Measurements from ENCODE around the gene FMO4. TPM values are rescaled to one million over a fixed set of nuclear protein-coding genes. Genes with fewer than 3 reads are reported as not detected.

The FMO4 gene
- total and polyA plus RNA-seq, 2 experiments from 2014 or later, result 3.1 to 3.4 TPM

- no peak overlapping the region for H2AFZ ChIP-seq
- no peak overlapping the region for H3K4me2 ChIP-seq
- H3K27me3 ChIP-seq (ENCODE audit: insufficient read depth), result no peaks in the 10 kb centered on the region
- H3K79me2 ChIP-seq (replicated peaks; ENCODE audit: insufficient read depth), result no peaks in the 10 kb centered on the region
- ATAC-seq, result no peak
- TF ChIP-seq CREB1 (CRISPR knock-in tag; IDR thresholded peaks at IDR 0.05; ENCODE audit: low read depth), result no peak
- TF ChIP-seq POLR2AphosphoS5 (IDR thresholded peaks at IDR 0.05; ENCODE audit: low read depth), result no peak
- TF ChIP-seq ZNF114 (CRISPR knock-in tag; IDR thresholded peaks at IDR 0.05), result no peak
- TF ChIP-seq ZNF462 (CRISPR knock-in tag; IDR thresholded peaks at IDR 0.05), result no peak
- TF ChIP-seq REST (IDR thresholded peaks at IDR 0.05; ENCODE audit: unreplicated experiment), result no peak
- TF ChIP-seq EZH2 (IDR thresholded peaks at IDR 0.05; ENCODE audit: low read depth, unreplicated experiment), result no peak
- no peak for TF ChIP-seq EZH2phosphoT487 (IDR thresholded peaks at IDR 0.05; ENCODE audit: unreplicated experiment)
- no peak for TF ChIP-seq STAT1 (IDR thresholded peaks at IDR 0.05; ENCODE audit: unreplicated experiment)
- no peak for TF ChIP-seq JUNB (IDR thresholded peaks at IDR 0.05; ENCODE audit: unreplicated experiment)
- TF ChIP-seq ZNF331 (CRISPR knock-in tag; IDR thresholded peaks at IDR 0.05; ENCODE audit: low read depth), result no peak
- TF ChIP-seq NANOG (IDR thresholded peaks at IDR 0.05; ENCODE audit: borderline replicate concordance), result no peak
- TF ChIP-seq CTCF (conservative IDR thresholded peaks at IDR 0.05; ENCODE audit: low read depth in 2 of 2), result no peak
- H3K27ac ChIP-seq (ENCODE audit: low read depth), result no peak overlapping the region
- no peaks in the 10 kb centered on the region for H3F3A ChIP-seq (replicated peaks; ENCODE audit: low read depth)
- Mint-ChIP-seq H3K27me3 (ENCODE audit: insufficient read depth, low read depth, poor library complexity) (no peaks in the 10 kb centered on the region), H3K27ac (peak overlapping the region; percentile 57; the same call in 1 of the 2 replicates), H3K4me1 (peaks cover 17% of the 10 kb centered on the region), H3K9me3 (no peaks in the 10 kb centered on the region), H3K4me3 (no peak overlapping the region), H3K36me3 (ENCODE audit: low read depth) (0 out of 3 replicates have a peak, but pooled peaks cover 3% of the 10 kb centered on the region)
- peaks cover 15% of the 10 kb centered on the region for H3K9me2 ChIP-seq (ENCODE audit: insufficient read depth)
- no peak for DNase-seq (ENCODE audit: low spot score)
- peaks cover 8% of the 10 kb centered on the region; the same call in 1 of the 2 replicates for H3K4me1 ChIP-seq (ENCODE audit: insufficient read depth)
- no peaks in the 10 kb centered on the region for H3K36me3 ChIP-seq (ENCODE audit: insufficient read depth)
- H4K20me1 ChIP-seq (replicated peaks; ENCODE audit: insufficient read depth), result no peaks in the 10 kb centered on the region
- no peak overlapping the region for H3K4me3 ChIP-seq
These were observed 606 bp upstream of the FMO4 start for GRCh38 chr1:171313319-171313834.

All from GM23338 (cell line).